GM19324 (cell line): ENCODE data around the gene GLTP.

Source experiments
- ATAC-seq: cut with Tn5 transposase; IDR thresholded peaks from one replicate; pipeline ENCODE4 v1.9.1; 2021; ENCODE audit warnings: mild to moderate bottlenecking, moderate library complexity; ENCODE audit not compliant: unreplicated experiment, low FRiP score

GLTP gene

DNA sequence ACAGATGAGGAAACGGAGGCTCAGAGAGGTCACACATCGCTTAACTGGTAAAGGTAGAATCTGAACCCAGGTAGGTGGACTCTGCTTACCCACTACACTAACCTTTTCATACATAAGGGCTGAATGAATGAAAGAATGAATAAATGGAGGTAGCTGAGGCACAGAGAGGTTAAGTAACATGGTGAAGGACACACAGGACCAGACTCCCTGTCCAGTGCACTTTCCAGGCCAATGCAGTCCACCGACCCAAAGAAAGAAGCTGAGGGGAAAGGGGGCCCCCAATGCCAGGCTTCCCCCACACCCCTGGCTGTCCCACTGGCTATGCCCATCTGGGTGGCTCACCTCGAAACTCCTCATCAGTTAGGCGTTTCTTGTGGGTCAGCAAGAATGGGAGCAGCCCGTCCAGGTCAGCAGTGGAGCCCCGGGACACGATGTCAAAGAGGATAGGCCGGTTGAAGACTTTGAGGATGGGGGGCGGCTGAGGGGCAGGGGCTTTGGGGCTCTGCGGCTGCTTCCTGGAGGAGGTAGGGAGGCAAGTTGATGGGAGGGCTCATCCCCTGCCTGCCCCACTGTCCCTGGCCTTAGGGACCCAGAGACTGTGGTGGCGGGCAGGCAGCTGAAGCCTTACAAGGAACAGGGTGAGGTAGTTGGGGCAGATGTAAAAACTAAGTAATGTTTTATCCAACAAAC is 72.2 kb downstream of the GLTP start:
- no peak for ATAC-seq

DNA sequence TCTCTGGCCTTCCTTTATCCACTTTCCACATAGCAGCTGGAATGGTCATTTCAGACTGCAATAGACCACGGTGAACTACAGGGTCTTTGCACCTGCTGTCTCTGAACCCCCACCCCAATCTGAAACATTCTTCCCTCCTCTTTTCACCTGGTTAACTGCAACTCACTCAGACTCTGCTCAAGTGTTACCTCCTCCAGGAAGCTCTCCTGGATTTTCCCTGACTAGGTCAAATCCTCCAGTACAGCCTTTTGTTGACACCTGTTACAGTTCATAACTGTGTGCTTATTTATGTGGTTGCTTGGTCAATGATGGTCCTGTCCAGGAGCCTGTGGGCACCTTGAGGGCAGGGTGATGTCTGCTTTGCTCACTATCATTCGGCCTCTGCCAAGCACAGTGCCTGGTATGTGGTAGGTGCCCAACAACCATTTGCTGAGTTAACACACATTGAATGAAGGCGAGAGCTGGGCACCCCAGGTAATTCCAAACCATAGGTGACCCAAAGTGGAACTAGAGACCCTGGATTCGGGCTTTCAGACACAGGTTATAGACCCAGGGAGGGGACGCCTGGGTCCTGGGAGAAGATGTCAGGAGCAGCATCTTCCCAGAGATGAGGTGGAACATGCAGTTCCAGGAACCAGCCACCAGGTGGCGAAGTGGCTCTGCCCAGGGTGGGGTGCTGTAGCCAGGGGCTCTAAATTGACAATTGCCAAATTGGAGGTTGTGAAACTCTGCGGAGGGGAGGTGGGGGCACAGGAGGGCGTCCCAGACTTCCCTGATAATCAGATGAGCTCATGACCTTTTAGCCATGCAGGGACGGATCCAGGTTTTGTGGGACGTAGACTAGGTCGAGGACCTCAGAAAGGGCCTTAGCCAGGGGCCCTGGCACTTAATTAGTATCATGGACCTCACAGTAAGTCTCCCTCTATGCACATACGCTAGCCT is 75.2 kb downstream of the GLTP start:
- no peak for ATAC-seq

DNA sequence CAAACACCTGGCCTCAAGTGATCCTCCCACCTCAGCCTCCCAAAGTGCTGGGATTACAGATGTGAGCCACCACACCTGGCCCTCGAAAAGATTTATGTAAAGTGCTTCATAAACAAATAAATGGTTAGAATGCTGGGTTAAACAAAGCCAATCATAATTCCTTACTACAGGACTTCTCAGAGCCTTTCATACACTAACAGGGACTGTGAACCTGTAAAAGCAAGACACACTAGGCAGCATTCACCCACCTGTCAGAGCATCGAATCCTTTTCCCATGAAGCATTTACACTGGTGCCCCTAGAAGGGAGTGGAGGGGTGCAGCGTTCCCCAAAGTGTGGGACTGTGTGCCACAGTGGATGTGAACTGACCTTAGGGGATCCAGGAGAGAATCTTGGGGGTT is 76.7 kb downstream of the GLTP start:
- no peak for ATAC-seq

DNA sequence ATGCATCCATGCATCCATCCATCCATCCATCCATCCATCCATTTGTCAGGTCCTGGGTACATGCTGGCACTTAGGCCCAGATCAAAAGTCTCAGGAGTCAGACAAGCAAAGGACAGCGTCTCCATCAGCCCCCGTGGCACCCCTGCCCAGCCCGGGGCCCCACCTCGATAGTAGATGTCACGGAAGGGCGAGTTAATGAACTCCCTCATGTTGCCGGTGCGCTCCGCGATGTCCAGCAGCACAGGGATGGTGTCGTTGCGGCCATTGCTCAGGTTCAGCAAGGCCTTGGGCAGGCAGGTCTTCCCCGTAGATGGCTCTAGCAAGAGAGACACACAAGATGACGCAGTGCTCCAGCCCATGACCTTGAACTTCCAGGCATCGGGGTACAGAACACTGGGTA is 77.5 kb downstream of the GLTP start:
- no peak for ATAC-seq
